ENCODE measurements around the gene RAI1.

RAI1 gene

DNA sequence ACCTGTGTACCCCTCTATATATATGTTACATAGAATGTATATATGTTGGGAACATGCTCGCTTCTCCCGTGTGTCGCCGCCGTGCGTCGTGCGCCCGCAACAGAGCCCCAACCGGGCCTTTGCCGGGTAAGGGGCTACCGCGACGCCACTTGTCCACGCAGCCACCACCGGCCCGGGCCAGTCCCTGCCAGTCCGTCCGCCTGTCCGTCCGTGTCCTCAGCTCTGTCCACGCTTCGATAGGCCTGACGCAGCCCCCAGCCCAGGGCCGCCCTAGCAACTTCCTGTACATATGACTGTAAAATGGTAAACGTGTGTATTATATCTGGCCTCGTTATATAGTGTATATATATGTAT is 129.6 kb downstream of the RAI1 start:
- TF ChIP-seq ZNF274 (IDR thresholded peaks at IDR 0.05; ENCODE audit: low read depth, low read length), result no peak
- H3K4me3 ChIP-seq (ENCODE audit: low read length), result no peak overlapping the region

DNA sequence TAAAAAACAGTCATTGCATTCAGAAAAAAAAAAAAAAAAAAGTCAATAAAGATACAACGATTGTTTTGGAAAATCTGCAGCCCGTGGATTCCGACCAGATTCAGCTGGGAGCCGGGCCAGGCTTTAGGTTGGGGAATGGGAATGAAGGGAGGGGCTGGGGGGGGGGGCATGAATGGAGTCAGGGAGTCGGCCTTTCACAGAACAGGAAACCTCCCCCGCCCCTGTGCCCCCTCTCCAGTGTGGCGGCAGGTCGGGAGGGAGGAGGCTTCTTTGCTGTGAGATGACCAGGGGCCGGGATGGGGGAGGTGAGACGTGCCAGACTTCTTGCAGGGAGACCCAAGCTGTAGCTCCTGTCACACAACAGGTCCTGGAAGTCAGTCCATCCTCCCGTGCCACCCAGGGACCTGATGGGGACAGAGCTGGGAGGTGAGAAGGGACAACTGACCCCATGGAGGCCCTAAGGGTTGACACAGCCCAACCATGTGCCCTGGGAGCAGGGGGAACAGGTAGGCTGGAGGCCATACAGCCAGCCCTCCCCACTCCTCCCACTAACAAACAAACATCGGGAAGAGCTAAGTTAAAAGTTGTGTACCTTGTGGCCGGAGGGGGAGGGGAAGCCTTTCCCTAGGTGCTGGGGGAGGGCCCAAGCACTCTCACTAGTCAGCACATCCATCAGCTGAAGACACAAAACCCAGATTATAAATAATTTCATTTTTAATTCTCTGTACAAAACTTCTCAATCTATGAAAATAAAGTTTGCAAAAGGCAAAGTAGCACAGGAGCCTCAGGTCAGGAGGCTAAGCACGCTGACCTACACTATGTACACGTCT is 130.3 kb downstream of the RAI1 start:
- no peak for TF ChIP-seq ZNF274 (IDR thresholded peaks at IDR 0.05; ENCODE audit: low read depth, low read length)
- H3K4me3 ChIP-seq (ENCODE audit: low read length), result no peak overlapping the region

DNA sequence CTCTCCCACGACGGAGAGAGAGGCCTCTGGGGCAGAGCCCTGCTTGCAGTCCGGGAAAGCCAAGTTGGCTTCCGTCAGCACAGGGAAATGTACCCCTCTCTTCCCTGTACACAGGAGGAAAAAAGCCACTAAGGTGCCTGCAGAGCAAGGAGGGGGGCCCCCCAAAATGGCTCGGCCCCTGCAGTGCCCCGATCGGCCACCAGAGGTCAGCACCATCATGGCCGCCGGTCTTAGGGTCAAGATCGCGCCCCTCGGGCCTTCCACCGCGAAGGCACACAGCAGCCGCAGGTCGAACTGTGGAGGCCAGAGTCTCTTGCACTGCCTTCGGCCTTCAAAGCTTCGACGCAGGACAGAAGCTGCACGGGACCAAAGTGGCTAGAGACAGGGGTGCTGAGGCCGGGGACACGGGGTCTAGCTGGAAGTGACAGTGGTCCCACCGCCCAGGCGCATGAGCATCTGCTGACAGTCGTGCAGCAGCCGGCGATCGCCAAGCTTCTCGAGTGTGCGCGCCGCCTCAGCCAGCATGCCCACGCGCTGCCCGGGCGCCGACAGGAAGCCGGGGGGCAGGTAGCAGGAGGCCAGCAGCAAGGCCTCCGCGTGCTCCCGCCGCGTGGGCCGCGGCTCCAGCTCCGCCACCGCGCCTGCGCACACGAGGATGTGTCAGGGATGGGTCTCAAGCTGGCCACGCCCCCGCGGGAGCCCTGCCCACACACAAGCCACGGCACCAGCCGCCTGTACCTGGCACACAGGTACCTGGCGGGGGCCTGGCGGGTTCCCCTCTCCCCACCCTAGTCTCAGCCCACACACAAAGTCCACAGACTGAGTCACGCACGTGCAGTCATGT is 131.2 kb downstream of the RAI1 start:
- no peak overlapping the region for H3K4me3 ChIP-seq (ENCODE audit: low read length)
- no peak for TF ChIP-seq ZNF274 (IDR thresholded peaks at IDR 0.05; ENCODE audit: low read depth, low read length)

DNA sequence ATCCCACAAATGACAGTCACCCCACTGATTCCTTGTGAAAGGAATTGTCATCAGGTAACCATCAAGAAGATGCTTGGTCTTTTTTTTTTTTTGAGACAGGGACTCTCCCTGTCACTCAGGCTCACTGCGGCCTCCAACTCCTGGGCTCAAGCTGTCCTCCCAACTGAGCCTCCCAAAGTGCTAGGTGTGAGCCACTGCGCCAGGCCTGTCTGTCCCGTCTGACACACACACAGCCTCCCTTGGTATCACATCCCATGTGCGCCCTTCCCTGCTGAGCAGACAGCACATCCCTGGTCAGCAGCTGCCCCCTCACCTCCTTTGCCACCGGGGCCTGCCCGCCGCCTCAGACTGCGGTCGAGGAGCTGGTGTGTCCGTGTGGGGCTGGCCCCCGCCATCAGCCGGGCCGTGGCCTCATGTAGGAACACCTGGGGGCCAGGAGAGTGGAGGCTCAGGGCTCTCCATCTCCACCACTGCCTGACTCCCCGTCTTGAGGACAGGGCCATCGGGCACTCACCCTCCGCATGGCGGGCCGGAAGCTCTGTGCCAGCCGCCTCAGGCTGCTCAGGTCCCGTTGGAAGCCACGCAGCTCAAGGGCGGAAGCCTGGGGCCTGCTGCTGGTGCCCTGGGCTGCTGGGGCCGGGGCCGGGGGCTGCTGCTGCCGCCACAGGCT is 131.9 kb downstream of the RAI1 start:
- no peak overlapping the region for H3K4me3 ChIP-seq (ENCODE audit: low read length)
- no peak for TF ChIP-seq ZNF274 (IDR thresholded peaks at IDR 0.05; ENCODE audit: low read depth, low read length)

DNA sequence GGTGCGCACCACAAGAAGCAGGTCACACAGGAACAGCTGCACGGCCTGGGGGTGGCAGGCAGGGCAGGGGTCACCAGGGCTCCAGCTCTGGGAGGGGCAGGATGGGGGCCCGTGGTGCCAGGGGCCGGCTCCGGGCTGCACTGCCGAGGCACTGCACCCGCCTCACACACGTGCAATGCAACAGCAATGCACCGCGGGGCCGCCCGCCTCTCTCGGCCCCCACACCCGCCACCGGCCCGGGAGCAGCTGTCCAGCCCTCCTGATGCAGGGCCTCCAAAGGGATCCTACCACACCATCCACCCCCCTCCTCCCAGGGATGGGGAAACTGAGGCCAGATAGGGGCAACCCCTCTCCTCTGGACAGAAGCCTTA is 132.5 kb downstream of the RAI1 start:
- no peak for TF ChIP-seq ZNF274 (IDR thresholded peaks at IDR 0.05; ENCODE audit: low read depth, low read length)
- no peak overlapping the region for H3K4me3 ChIP-seq (ENCODE audit: low read length)

DNA sequence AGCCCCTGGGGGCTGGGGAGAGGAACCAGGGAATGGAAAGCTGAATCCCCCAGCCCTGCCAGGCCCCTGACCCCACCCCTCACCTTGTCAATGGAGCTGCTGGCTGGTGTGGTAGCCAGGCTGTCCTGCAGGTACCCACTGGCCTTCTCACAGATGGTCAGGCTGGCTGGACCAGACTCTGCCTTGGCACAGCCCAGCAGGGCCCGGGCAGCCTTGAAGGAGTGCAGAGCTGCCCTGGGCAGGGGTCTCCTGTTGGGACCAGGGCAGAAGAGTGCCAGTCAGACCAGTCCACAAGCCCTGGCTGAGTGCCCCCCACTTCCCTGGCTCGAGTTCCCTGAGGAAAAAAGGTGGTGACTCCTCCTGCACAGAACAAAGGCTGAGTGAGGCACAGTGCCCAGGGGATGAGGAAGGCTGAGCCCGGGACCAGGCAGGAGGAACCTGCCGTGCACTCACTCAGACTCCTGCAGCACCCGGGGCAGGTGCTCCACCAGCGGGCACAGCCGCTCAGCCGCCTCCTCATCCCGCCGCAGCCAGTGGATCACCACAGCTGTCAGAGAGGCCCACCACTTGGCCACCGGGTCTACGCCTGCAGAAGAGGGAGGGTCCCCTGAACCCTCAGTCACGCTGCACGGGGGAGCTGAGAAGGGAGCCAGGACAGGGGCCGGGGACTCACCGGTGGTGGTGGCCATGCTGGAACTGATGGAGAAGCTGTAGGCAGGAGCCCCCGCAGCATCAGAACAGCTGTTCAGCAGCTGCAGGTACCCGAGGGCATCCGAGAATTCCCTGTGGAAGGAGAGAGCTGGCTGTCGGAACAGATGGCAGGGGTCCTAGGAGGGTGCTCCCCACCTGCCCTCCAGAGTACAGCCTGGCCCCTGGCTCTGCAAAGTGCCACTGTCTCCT is 133.2 kb downstream of the RAI1 start:
- TF ChIP-seq ZNF274 (IDR thresholded peaks at IDR 0.05; ENCODE audit: low read depth, low read length), result no peak
- H3K4me3 ChIP-seq (ENCODE audit: low read length), result no peak overlapping the region

DNA sequence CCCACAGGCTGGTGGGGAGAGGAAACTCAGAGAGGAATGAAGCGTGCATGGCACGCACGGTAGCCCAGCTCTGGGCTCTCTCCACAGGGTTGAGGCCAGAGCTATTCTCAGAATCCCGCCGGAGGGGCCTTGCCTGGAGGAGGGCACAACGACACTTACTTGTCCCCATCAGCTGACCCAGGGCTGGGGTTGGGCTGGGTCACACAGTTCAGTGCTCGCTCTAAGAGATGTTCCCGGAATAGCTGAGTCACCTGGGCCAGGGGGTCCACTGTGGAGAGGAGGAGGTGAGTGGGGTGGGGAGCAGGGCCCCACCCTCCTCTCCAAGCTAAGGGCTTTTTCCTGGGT is 133.8 kb downstream of the RAI1 start:
- H3K4me3 ChIP-seq (ENCODE audit: low read length), result no peak overlapping the region
- TF ChIP-seq ZNF274 (IDR thresholded peaks at IDR 0.05; ENCODE audit: low read depth, low read length), result no peak

DNA sequence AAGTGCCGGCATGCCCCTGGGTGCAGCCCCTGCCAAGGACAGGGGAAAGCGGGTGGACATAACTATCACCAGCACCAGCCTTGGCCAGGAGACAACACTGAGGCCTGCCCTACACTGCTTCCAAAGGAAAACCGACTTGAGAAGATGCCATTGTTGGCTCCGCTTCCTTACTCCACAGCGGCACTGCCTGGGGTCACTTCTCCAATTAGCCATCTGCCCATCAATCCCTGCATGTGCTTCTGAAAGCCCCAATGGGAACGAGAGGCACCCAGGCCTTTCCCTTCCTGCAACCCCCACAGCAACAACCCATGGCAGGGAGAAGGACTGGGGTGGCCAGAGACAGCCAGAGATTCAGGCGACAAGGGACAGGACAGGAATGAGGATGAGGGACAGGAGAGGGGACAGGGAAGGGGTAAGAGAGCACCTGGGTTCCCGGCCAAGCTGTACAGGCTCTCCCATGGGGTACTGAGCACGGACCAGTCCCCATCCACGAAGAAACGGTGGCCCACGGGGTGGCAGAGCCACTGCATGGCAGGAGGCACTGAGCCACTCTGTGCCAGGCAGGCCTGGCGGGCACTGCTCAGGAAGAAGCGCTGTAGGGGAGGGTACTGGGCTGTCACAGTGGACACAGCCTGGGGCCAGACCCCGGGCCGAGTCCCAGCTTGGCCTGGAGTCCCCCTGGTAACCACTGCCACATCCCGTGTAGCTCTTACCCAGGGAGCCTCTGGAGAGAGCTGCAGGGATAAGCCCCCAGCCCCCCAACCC is 134.4 kb downstream of the RAI1 start:
- no peak for TF ChIP-seq ZNF274 (IDR thresholded peaks at IDR 0.05; ENCODE audit: low read depth, low read length)
- no peak overlapping the region for H3K4me3 ChIP-seq (ENCODE audit: low read length)

DNA sequence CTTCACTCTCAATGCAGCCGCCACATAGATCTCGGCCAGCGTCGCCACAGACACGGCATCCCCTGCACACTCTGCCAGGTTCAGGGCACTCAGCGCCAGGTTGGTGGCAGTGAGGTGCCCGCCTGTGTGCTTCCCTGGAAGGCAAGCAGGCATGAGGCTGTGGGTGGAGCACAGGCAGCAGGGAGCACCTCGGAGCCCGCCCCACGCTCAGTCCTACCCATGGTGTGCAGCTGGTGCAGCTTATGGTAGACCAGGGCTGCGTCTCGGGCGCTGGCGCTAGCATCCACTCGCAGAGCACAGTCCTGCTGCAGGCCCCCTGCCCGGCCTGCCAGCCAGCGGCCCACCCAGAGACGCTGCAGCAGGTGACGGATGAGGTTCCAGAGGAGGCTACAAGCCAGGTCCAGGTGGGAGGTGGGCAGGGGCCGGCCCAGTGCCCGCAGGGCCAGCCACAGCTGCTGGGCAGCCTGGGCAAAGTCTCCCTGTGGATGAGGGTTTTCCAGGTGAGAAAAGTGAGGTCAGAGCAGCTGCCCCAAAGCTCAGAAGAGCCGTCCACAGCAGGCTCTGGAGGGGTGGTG is 135.1 kb downstream of the RAI1 start:
- H3K4me3 ChIP-seq (ENCODE audit: low read length), result no peak overlapping the region
- no peak for TF ChIP-seq ZNF274 (IDR thresholded peaks at IDR 0.05; ENCODE audit: low read depth, low read length)

DNA sequence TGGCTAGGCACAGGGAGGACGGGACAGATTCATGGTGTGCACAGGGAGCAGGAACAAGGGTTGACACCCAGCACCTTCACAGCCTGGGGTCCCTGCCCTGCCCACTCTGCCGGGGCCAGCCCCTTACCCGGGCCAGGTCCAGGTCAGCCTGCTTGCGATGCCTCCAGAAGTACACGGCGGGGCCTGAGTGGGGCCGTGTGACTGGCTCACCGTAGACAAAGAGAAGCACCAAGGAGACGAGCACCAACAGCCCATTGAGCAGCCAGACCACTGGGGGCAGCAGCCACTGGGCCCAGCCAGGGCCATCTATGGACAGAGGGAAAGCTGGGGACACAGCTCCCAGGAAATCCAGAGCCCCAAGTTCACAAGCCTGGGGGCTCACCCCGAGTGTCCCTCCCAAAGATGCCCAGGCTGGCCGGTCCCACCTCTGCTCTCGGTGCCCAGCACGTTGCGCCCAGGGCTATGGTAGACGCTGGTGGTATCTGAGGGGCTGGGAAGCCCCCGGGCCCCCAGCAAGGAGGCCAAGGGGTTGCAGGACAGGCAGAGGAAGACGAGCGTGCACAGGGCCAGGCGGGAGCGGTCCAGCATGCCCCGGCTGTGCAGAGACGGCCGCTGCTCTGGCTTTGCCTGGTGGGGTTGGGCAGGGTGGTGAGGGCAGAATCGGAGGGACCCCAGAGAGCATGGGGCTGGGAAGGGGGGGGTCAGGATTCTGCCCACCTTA is 135.7 kb downstream of the RAI1 start:
- no peak overlapping the region for H3K4me3 ChIP-seq (ENCODE audit: low read length)
- no peak for TF ChIP-seq ZNF274 (IDR thresholded peaks at IDR 0.05; ENCODE audit: low read depth, low read length)

DNA sequence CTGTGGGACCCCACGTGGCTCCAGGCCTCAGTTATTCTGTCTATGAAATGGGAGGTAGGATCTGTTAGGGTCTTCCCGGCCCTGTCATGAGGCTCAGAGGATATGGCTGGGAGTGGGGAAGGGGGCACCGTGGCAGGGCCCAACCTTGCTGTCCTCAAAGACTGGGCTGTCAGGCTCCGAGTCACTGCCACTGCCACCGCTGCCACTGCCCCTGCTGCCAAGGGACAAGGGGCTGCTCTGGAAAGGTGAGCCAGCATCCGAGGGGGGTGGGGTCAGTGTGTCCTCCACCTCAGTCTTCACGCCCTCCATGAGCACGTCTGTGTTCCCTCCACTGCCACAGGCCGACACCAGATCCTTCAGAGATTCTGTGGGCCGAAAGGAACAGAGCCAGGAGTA is 136.3 kb downstream of the RAI1 start:
- no peak overlapping the region for H3K4me3 ChIP-seq (ENCODE audit: low read length)
- TF ChIP-seq ZNF274 (IDR thresholded peaks at IDR 0.05; ENCODE audit: low read depth, low read length), result no peak

DNA sequence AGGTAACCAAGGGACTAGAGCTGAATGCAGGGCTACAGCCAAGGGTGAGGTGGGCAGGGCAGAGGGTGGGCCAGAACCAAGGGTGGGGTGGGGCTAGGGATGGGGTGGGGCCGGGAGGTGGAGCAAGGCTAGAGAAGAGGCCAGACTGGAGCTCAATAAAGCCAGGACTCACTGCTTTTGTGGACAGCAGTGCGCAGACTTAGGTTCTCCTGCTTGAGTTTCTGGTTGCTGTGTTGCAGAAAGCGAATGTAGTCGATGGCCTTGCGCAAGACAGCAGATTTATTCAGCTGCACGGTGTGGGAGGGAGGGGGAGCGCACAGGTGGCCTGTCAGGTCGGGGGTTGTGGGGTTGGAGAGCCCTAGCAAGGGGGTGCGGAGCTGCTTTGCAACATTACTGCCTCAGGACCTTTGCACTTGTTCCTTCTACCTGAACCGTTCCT is 136.8 kb downstream of the RAI1 start:
- no peak for TF ChIP-seq ZNF274 (IDR thresholded peaks at IDR 0.05; ENCODE audit: low read depth, low read length)
- H3K4me3 ChIP-seq (ENCODE audit: low read length), result no peak overlapping the region

Data from GM08714 (cell line).